Naive thymus-derived CD4-positive, alpha-beta T cell (primary cell): ENCODE data around the gene PARL. TPM values are rescaled to one million over a fixed set of nuclear protein-coding genes. Genes with fewer than 3 reads are reported as not detected.

Experiments
- ATAC-seq: fragments of 150-1000 bp; cut with Tn5 transposase; 2 replicates; pipeline ENCODE4 v1.10.0; 2021; ENCODE audit warnings: mild to moderate bottlenecking, moderate library complexity
- CTCF ChIA-PET: fragments of 350-600 bp; sonication (Branson Sonifier 250); formaldehyde crosslinking; loops from one replicate; lab custom pipeline; 2021; ENCODE audit warnings: antibody characterized with exemption; lab: Charles Lee
- POLR2A ChIA-PET: fragments of 350-600 bp; sonication (Branson Sonifier 250); formaldehyde crosslinking; loops from one replicate; lab custom pipeline; 2021; ENCODE audit warnings: antibody characterized with exemption, inconsistent platforms; lab: Charles Lee
- DNase-seq, 9 donors: peaks; one replicate each; pipeline versions ENCODE4 v3.0.0 to v3.0.0-alpha.2; 2020 to 2022; ENCODE audit warnings: mixed read lengths in 1 of 9
- H3K27ac ChIP-seq: one replicate; pipeline ENCODE4 v1.7.0; 2013; ENCODE audit warnings: mild to moderate bottlenecking, low read depth, low read length, moderate library complexity
- H3K27me3 ChIP-seq, 2 donors: one replicate each; pipeline ENCODE4 v1.7.0; 2013; ENCODE audit warnings: low read length in 2 of 2, mild to moderate bottlenecking in 2 of 2, moderate library complexity in 2 of 2; ENCODE audit not compliant: control insufficient read depth in 2 of 2, insufficient read depth in 2 of 2
- H3K36me3 ChIP-seq, 3 experiments: 1 replicate in 2 of 3; 2 replicates in 1 of 3; pipeline ENCODE4 v1.7.0; 2013; ENCODE audit warnings: low read length in 3 of 3, mild to moderate bottlenecking in 3 of 3, moderate library complexity in 1 of 3; ENCODE audit not compliant: insufficient read depth in 3 of 3, control insufficient read depth in 2 of 3
- H3K4me1 ChIP-seq, 2 donors: one replicate each; pipeline ENCODE4 v1.7.0; 2013; ENCODE audit warnings: low read length in 2 of 2, mild to moderate bottlenecking in 2 of 2, moderate library complexity in 1 of 2; ENCODE audit not compliant: control insufficient read depth in 2 of 2, insufficient read depth in 2 of 2
- H3K4me3 ChIP-seq: 2 replicates; pipeline ENCODE4 v1.7.0; 2013; ENCODE audit warnings: mild to moderate bottlenecking, low read length
- H3K9me3 ChIP-seq, 3 experiments: 1 replicate in 2 of 3; 2 replicates in 1 of 3; pipeline ENCODE4 v1.7.0; 2013; ENCODE audit warnings: low read length in 3 of 3; ENCODE audit not compliant: control insufficient read depth in 2 of 3
- H3K27ac Mint-ChIP-seq, 9 donors: one replicate each; pipeline ENCODE4 v1.8.0; 2020 to 2022; ENCODE audit warnings: mixed read lengths in 9 of 9, mild to moderate bottlenecking in 8 of 9, moderate library complexity in 5 of 9, inconsistent platforms in 2 of 9
- H3K27me3 Mint-ChIP-seq, 5 donors: one replicate each; pipeline ENCODE4 v1.8.0; 2021 to 2022; ENCODE audit warnings: mixed read lengths in 5 of 5, mild to moderate bottlenecking in 1 of 5
- H3K36me3 Mint-ChIP-seq, 5 donors: one replicate each; pipeline ENCODE4 v1.8.0; 2020 to 2022; ENCODE audit warnings: mixed read lengths in 5 of 5, mild to moderate bottlenecking in 3 of 5, inconsistent platforms in 1 of 5
- H3K4me1 Mint-ChIP-seq, 7 donors: one replicate each; pipeline ENCODE4 v1.8.0; 2020 to 2022; ENCODE audit warnings: mixed read lengths in 7 of 7, mild to moderate bottlenecking in 3 of 7, inconsistent platforms in 1 of 7
- H3K4me3 Mint-ChIP-seq, 10 donors: one replicate each; pipeline ENCODE4 v1.8.0; 2020 to 2022; ENCODE audit warnings: mild to moderate bottlenecking in 10 of 10, mixed read lengths in 10 of 10, moderate library complexity in 6 of 10, inconsistent platforms in 2 of 10
- H3K9me3 Mint-ChIP-seq, 11 donors: one replicate each; pipeline ENCODE4 v1.8.0; 2020 to 2022; ENCODE audit warnings: mixed read lengths in 11 of 11, mild to moderate bottlenecking in 4 of 11, inconsistent platforms in 1 of 11, moderate library complexity in 1 of 11
- intact Hi-C, 2 donors: fragments of 100-400 bp; cut with micrococcal nuclease; formaldehyde crosslinking; loops; one replicate each; pipeline ENCODE4 v1.15.1; 2023
- polyA plus RNA-seq, 2 donors: library from polyadenylated mRNA; unstranded; fragments of 300-500 nt; fragmentation: Illumina TruSeq; gene quantifications; one replicate each; pipeline ENCODE4 v1.2.3, GENCODE V29; 2021
- total RNA-seq, 6 experiments: library from RNA in 5 of 6; stranded (reverse) in 5 of 6; gene quantifications; 1 replicate in 5 of 6; 2 replicates in 1 of 6; pipeline ENCODE4 v1.2.3 and lab custom pipeline; 2021 to 2026

Gene PARL
- total and polyA plus RNA-seq, 7 experiments from 2014 or later: 41.6 to 130 (median 49.1) TPM

GRCh38 chr3:183924543-183924942 is 39.9 kb upstream of the PARL start:
- H3K27ac ChIP-seq: no peak overlapping the region
- H3K27me3 ChIP-seq: no peaks in the 10 kb centered on the region
- peaks cover 0 to 57% (median 10%) of the 10 kb centered on the region in 5 donors for H3K36me3 Mint-ChIP-seq
- ChIA-PET POLR2A (no interaction called here), CTCF (no interaction called here)
- H3K4me3 Mint-ChIP-seq: no peak overlapping the region
- H3K4me1 Mint-ChIP-seq: no peaks in the 10 kb centered on the region
- no peak overlapping the region for H3K27ac Mint-ChIP-seq
- H3K9me3 ChIP-seq: no peaks in the 10 kb centered on the region
- peaks cover 0 to 26% (median 6%) of the 10 kb centered on the region in 3 experiments for H3K36me3 ChIP-seq
- no peak overlapping the region for H3K4me3 ChIP-seq
- ATAC-seq (no peak), DNase-seq (no peak)
- H3K9me3 Mint-ChIP-seq: no peaks in the 10 kb centered on the region
- H3K27me3 Mint-ChIP-seq: no peaks in the 10 kb centered on the region
- H3K4me1 ChIP-seq: no peaks in the 10 kb centered on the region
- intact Hi-C loops: no loop called here

GRCh38 chr3:183922421-183922820 is 37.7 kb upstream of the PARL start:
- ChIA-PET CTCF (no interaction called here), POLR2A (interaction anchor here (0.6 kb wide), 1 partner anchor 64 kb away, joined by 3 read pairs; no protein-coding TSS in a partner anchor)
- intact Hi-C loops: no loop called here
- Histone ChIP-seq H3K27ac (no peak overlapping the region), H3K4me3 (no peak overlapping the region), H3K27me3 (no peaks in the 10 kb centered on the region), H3K4me1 (no peaks in the 10 kb centered on the region), H3K9me3 (no peaks in the 10 kb centered on the region), H3K36me3 (peaks cover 0 to 27% (median 3%) of the 10 kb centered on the region in 3 experiments)
- no peak overlapping the region for H3K4me3 Mint-ChIP-seq
- peaks cover 0 to 49% (median 8%) of the 10 kb centered on the region in 5 donors for H3K36me3 Mint-ChIP-seq
- ATAC-seq (no peak), DNase-seq (no peak)
- no peaks in the 10 kb centered on the region for H3K4me1 Mint-ChIP-seq
- no peaks in the 10 kb centered on the region for H3K27me3 Mint-ChIP-seq
- H3K27ac Mint-ChIP-seq: no peak overlapping the region
- H3K9me3 Mint-ChIP-seq: no peaks in the 10 kb centered on the region

GRCh38 chr3:183921096-183921495 is 36.4 kb upstream of the PARL start:
- Mint-ChIP-seq H3K27ac (no peak overlapping the region), H3K36me3 (peaks cover 0 to 44% (median 8%) of the 10 kb centered on the region in 5 donors), H3K27me3 (no peaks in the 10 kb centered on the region), H3K4me1 (no peaks in the 10 kb centered on the region), H3K4me3 (no peak overlapping the region), H3K9me3 (no peaks in the 10 kb centered on the region)
- Histone ChIP-seq H3K4me3 (no peak overlapping the region), H3K36me3 (peaks cover 0 to 24% (median 3%) of the 10 kb centered on the region in 3 experiments), H3K4me1 (no peaks in the 10 kb centered on the region), H3K27ac (no peak overlapping the region), H3K9me3 (no peaks in the 10 kb centered on the region), H3K27me3 (no peaks in the 10 kb centered on the region)
- ATAC-seq (no peak), DNase-seq (no peak)
- ChIA-PET CTCF (no interaction called here), POLR2A (no interaction called here)
- intact Hi-C loops: no loop called here

- intact Hi-C loops: no loop called here
- DNase-seq (no peak), ATAC-seq (no peak)
- Histone ChIP-seq H3K4me1 (no peaks in the 10 kb centered on the region), H3K27ac (no peak overlapping the region), H3K36me3 (peaks cover 0 to 24% (median 3%) of the 10 kb centered on the region in 3 experiments), H3K4me3 (no peak overlapping the region), H3K27me3 (no peaks in the 10 kb centered on the region), H3K9me3 (no peaks in the 10 kb centered on the region)
- CTCF ChIA-PET: no interaction called here
- H3K27me3 Mint-ChIP-seq: no peaks in the 10 kb centered on the region
- POLR2A ChIA-PET: no interaction called here
- no peak overlapping the region for H3K27ac Mint-ChIP-seq
- no peak overlapping the region for H3K4me3 Mint-ChIP-seq
- H3K4me1 Mint-ChIP-seq: no peaks in the 10 kb centered on the region
- no peaks in the 10 kb centered on the region for H3K9me3 Mint-ChIP-seq
- peaks cover 0 to 44% (median 8%) of the 10 kb centered on the region in 5 donors for H3K36me3 Mint-ChIP-seq
These were observed 35.7 kb upstream of the PARL start for GRCh38 chr3:183920416-183920815.

- ATAC-seq: no peak
- Mint-ChIP-seq H3K4me1 (no peaks in the 10 kb centered on the region), H3K27me3 (no peaks in the 10 kb centered on the region), H3K27ac (no peak overlapping the region), H3K4me3 (no peak overlapping the region), H3K9me3 (no peaks in the 10 kb centered on the region), H3K36me3 (peaks cover 0 to 25% (median 0%) of the 10 kb centered on the region in 5 donors)
- Histone ChIP-seq H3K4me1 (no peaks in the 10 kb centered on the region), H3K4me3 (no peak overlapping the region), H3K36me3 (peaks cover 0 to 11% (median 0%) of the 10 kb centered on the region in 3 experiments), H3K27ac (no peak overlapping the region), H3K9me3 (no peaks in the 10 kb centered on the region), H3K27me3 (no peaks in the 10 kb centered on the region)
- intact Hi-C loops: no loop called here
- POLR2A ChIA-PET: no interaction called here
- no peak for DNase-seq
- CTCF ChIA-PET: interaction anchor here (0.6 kb wide), 1 partner anchor 42 kb away, joined by 3 read pairs; no protein-coding TSS in a partner anchor
These were observed 33.5 kb upstream of the PARL start for GRCh38 chr3:183918178-183918577.

- Histone ChIP-seq H3K27ac (no peak overlapping the region), H3K4me3 (no peak overlapping the region), H3K27me3 (no peaks in the 10 kb centered on the region), H3K9me3 (no peaks in the 10 kb centered on the region), H3K36me3 (peaks cover 0 to 11% (median 0%) of the 10 kb centered on the region in 3 experiments), H3K4me1 (no peaks in the 10 kb centered on the region)
- Mint-ChIP-seq H3K36me3 (peaks cover 0 to 21% (median 0%) of the 10 kb centered on the region in 5 donors), H3K27me3 (no peaks in the 10 kb centered on the region), H3K27ac (no peak overlapping the region), H3K4me1 (no peaks in the 10 kb centered on the region), H3K9me3 (no peaks in the 10 kb centered on the region), H3K4me3 (no peak overlapping the region)
- ChIA-PET POLR2A (no interaction called here), CTCF (no interaction called here)
- intact Hi-C loops: no loop called here
- DNase-seq (no peak), ATAC-seq (no peak)
These were observed 33.1 kb upstream of the PARL start for GRCh38 chr3:183917776-183918175.

- Mint-ChIP-seq H3K36me3 (peaks cover 0 to 4% (median 0%) of the 10 kb centered on the region in 5 donors), H3K4me3 (no peak overlapping the region), H3K27me3 (peaks cover 0 to 2% (median 0%) of the 10 kb centered on the region in 5 donors), H3K27ac (no peak overlapping the region), H3K4me1 (no peaks in the 10 kb centered on the region), H3K9me3 (no peaks in the 10 kb centered on the region)
- CTCF ChIA-PET: no interaction called here
- Histone ChIP-seq H3K27ac (no peak overlapping the region), H3K27me3 (no peaks in the 10 kb centered on the region), H3K36me3 (peaks cover 0 to 4% (median 0%) of the 10 kb centered on the region in 3 experiments), H3K4me1 (no peaks in the 10 kb centered on the region), H3K4me3 (no peak overlapping the region), H3K9me3 (no peaks in the 10 kb centered on the region)
- DNase-seq: no peak
- POLR2A ChIA-PET: no interaction called here
- intact Hi-C loops: no loop called here
- no peak for ATAC-seq
These were observed 30.2 kb upstream of the PARL start for GRCh38 chr3:183914856-183915255.
